Esophagus squamous epithelium (tissue), 5 donors: ENCODE results near the gene FYN. TPM values are rescaled to one million over a fixed set of nuclear protein-coding genes. Genes with fewer than 3 reads are reported as not detected.
"Not testable (repeated sequence)": the region's sequence is repeated elsewhere in the genome, so short reads cannot be mapped to it uniquely, and the experiment has no call there.

Source experiments
- DNase-seq: peaks from one replicate; lab custom pipeline; 2025; lab: John Stamatoyannopoulos, UW
- H3K27ac ChIP-seq, 4 donors: fragments of 200-600 bp; sonication (generic); one replicate each; pipeline ENCODE4 v1.5.1; 2016 to 2019; ENCODE audit warnings: mild to moderate bottlenecking in 1 of 4
- H3K27me3 ChIP-seq, 4 donors: fragments of 200-600 bp; sonication (generic); 1 replicate in 3 of 4; 2 replicates in 1 of 4; pipeline versions ENCODE4 v1.5.1 to v1.6.0; 2017 to 2021; ENCODE audit warnings: antibody characterized with exemption in 1 of 4
- H3K36me3 ChIP-seq, 3 donors: fragments of 200-600 bp; sonication (generic); one replicate each; pipeline ENCODE4 v1.5.1; 2016 to 2019
- H3K4me1 ChIP-seq, 3 donors: fragments of 200-600 bp; sonication (generic); one replicate each; pipeline ENCODE4 v1.5.1; 2017 to 2019
- H3K4me3 ChIP-seq, 4 donors: fragments of 200-600 bp; sonication (generic); 1 replicate in 3 of 4; 2 replicates in 1 of 4; pipeline ENCODE4 v1.5.1; 2016 to 2019; ENCODE audit warnings: mild to moderate bottlenecking in 2 of 4, moderate library complexity in 1 of 4
- H3K9me3 ChIP-seq, 3 donors: fragments of 200-600 bp; sonication (generic); one replicate each; pipeline ENCODE4 v1.5.1; 2016 to 2019
- POLR2A ChIP-seq, 4 donors: fragments of 450-650 bp; IDR thresholded peaks; one replicate each; pipeline ENCODE4 v1.6.1; 2017; ENCODE audit warnings: antibody characterized with exemption in 4 of 4, mild to moderate bottlenecking in 4 of 4, moderate library complexity in 3 of 4
- WGBS, 2 donors: methylation state at CpG; one replicate each; pipeline ENCODE4 v1.1.5; 2018; 5-methylcytosine and 5-hydroxymethylcytosine counted together
- intact Hi-C: fragments of 100-400 bp; cut with DNase I; formaldehyde crosslinking; loops from one replicate; pipeline ENCODE4 v1.15.0; 2022
- total RNA-seq, 4 donors: library from RNA; depleted of rRNA; stranded (reverse); fragments of >200 nt; gene quantifications; one replicate each; pipeline ENCODE4 v1.1.0, GENCODE V29; 2016
- TF ChIP-seq, protein P1 (sequence below), 6 experiments: fragments of 450-650 bp in 4 of 6; fragments of 200-600 bp in 2 of 6; sonication (generic) in 2 of 6; IDR thresholded peaks; one replicate each; pipeline ENCODE4 v1.5.1; 2016 to 2019; ENCODE audit warnings: antibody characterized with exemption in 6 of 6, mild to moderate bottlenecking in 4 of 6, moderate library complexity in 4 of 6
- donor health status: DM: yes; HTN: yes; CAD: no.

Gene FYN
- total RNA-seq, 4 donors from 2014 or later = 11.8 to 54.6 (median 21.4) TPM

DNA sequence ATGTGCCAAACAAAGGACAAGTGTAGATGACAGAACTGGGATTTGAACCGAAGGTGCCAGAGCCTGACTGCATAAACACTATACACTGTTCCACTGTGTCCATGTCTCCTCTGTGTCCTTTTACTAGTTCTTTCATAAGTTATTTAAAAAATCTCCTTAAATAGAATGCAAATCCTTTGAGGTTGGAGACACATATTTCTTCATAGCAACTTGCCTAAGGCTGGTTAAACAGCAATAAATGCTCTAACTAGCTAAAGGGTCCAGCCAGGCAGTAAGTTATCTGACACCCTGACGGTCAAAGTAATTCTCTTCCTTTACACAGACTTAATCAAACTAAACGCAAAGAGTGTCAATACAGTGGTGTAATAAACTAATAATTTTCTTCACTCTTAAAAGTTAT, 191.4 kb downstream of the FYN start:
- H3K4me3 ChIP-seq = no peak overlapping the region
- H3K4me1 ChIP-seq = peaks cover 0 to 51% (median 34%) of the 10 kb centered on the region in 3 donors
- no peak for TF ChIP-seq POLR2A (IDR thresholded peaks at IDR 0.05)
- intact Hi-C loops = no loop called here
- peak overlapping the region in 2 of 4 donors; percentile 83 to 86 for H3K27ac ChIP-seq
- H3K27me3 ChIP-seq = no peaks in the 10 kb centered on the region
- no peak for DNase-seq
- WGBS, 2 donors = 78 to 87% methylated on average over 3 of the region's 3 CpGs
- H3K36me3 ChIP-seq = peaks cover 0 to 4% (median 0%) of the 10 kb centered on the region in 3 donors
- H3K9me3 ChIP-seq = no peaks in the 10 kb centered on the region

DNA sequence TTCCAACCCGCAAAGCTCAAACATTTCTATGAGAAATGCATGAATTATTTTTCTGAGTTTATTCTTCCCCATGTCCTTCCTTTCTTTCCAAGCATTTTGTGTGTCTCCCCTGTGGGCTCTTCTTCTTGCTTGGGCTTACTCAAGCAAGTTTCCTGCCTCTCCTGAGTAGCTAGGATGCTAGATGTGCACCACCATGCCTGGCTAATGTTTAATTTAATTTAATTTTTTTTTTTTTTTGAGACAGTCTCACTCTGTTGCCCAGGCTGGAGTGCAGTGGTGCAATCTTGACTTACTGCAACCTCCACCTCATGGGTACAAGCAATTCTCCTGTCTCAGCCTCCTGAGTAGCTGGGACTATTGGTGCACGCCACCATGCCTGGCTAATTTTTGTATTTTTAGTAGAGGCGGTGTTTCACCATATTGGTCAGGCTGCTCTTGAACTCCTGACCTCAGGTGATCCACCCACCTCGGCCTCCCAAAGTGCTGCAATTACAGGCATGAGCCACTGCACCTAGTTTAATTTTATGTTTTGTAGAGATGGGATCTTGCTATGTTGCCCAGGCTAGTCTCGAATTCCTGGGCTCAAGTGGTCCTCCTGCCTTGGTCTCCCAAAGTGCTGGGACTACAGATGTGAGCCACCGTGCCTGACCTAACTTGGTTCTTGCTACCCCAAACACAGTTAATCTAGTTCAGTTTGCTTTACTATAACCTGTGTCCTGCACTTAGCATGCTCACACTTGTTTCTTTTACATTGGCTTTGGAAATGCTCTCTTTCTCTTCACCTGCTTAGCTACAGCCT, 192.2 kb downstream of the FYN start:
- H3K36me3 ChIP-seq, H3K9me3 ChIP-seq, H3K4me3 ChIP-seq, H3K27me3 ChIP-seq, intact Hi-C loops, DNase-seq: not testable (repeated sequence)
- H3K27ac ChIP-seq = peak overlapping the region in 1 of 4 donors; percentile 86
- H3K4me1 ChIP-seq = peaks cover 0 to 46% (median 32%) of the 10 kb centered on the region in 3 donors
- 85 to 92% methylated on average over 3 to 6 of the region's 6 CpGs for WGBS, 2 donors

DNA sequence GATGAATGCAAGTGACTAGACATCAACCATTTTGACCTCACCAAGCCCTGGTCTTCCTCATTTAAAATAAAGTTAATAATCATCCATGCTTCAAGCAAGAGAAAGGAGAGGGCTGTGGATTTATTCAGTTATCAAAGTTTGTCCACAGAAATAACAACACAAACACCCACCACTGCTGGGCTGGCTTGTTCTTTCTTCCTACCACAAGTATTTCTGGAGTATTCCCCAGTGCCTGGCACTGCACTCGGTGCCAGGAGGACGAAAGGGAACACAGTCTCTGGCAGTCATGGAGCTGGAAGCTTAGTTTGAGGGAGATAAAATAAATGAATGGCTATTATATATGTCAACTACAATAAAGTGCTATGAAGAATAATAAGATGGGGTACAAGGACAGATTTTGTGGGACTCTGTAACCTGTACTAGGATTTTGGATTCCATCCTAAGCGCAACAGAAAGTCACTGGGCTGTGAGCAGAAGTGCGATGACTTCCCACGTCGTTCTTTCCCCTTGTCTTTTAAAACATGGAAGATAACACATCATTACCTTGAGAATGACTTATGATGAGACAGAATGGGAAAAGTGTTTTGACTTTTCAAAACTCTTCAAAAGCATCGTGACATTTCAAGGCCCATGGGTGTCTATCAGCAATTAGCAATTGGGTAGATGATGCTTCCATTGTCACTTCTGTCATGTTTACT, 193.1 kb downstream of the FYN start:
- Histone ChIP-seq H3K4me1 (peaks cover 0 to 46% (median 26%) of the 10 kb centered on the region in 3 donors), H3K27ac (no peak overlapping the region), H3K36me3 (peaks cover 0 to 2% (median 0%) of the 10 kb centered on the region in 3 donors), H3K27me3 (no peaks in the 10 kb centered on the region), H3K4me3 (no peak overlapping the region), H3K9me3 (no peaks in the 10 kb centered on the region)
- no peak for DNase-seq
- 93% methylated on average over 6 to 7 of the region's 7 CpGs for WGBS, 2 donors
- TF ChIP-seq, protein P1, sequence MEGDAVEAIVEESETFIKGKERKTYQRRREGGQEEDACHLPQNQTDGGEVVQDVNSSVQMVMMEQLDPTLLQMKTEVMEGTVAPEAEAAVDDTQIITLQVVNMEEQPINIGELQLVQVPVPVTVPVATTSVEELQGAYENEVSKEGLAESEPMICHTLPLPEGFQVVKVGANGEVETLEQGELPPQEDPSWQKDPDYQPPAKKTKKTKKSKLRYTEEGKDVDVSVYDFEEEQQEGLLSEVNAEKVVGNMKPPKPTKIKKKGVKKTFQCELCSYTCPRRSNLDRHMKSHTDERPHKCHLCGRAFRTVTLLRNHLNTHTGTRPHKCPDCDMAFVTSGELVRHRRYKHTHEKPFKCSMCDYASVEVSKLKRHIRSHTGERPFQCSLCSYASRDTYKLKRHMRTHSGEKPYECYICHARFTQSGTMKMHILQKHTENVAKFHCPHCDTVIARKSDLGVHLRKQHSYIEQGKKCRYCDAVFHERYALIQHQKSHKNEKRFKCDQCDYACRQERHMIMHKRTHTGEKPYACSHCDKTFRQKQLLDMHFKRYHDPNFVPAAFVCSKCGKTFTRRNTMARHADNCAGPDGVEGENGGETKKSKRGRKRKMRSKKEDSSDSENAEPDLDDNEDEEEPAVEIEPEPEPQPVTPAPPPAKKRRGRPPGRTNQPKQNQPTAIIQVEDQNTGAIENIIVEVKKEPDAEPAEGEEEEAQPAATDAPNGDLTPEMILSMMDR (IDR thresholded peaks at IDR 0.05) = no peak
- TF ChIP-seq POLR2A (IDR thresholded peaks at IDR 0.05) = no peak
- intact Hi-C loops = no loop called here

DNA sequence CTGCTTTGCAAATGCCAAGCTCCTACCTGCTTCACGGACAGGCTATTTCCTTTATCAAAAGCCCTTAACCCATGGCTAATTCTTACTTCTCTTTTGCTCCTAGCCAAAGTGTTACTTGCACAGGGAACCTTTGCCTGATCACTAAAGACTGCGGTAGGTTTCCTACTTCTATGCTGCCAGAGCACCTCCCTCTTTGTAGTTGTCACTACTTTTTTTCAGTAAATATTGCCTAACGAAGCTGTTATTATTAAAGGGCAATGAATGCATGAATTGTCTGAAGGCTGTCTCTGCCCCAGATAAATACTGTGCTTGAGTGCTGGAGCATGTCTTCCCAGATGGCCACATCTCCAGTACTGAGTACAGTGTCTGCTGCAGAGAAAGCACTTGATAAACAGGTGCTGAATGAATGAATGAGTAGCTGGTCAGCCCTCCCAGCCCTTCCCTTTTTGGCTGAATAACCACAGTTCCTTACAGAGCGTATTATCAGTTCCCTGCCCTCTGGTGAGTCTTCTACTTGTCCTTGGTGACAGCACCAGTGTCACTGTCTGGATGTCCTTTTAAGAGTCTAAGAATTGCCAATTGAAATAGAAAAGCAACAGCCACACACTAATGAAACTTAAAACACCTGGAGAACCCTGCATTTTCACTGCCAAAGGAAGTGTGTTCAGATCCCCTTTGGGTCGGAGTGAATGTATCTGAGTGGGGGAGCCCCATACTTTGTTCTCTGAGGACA, 194.0 kb downstream of the FYN start:
- Histone ChIP-seq H3K9me3 (no peaks in the 10 kb centered on the region), H3K36me3 (peaks cover 0 to 6% (median 0%) of the 10 kb centered on the region in 3 donors), H3K27me3 (no peaks in the 10 kb centered on the region), H3K4me1 (peaks cover 0 to 41% (median 17%) of the 10 kb centered on the region in 3 donors), H3K4me3 (no peak overlapping the region), H3K27ac (no peak overlapping the region)
- intact Hi-C loops = no loop called here
- TF ChIP-seq, protein P1 (IDR thresholded peaks at IDR 0.05) = no peak
- no peak for TF ChIP-seq POLR2A (IDR thresholded peaks at IDR 0.05)
- 83 to 88% methylated on average over 5 of the region's 5 CpGs for WGBS, 2 donors
- no peak for DNase-seq

DNA sequence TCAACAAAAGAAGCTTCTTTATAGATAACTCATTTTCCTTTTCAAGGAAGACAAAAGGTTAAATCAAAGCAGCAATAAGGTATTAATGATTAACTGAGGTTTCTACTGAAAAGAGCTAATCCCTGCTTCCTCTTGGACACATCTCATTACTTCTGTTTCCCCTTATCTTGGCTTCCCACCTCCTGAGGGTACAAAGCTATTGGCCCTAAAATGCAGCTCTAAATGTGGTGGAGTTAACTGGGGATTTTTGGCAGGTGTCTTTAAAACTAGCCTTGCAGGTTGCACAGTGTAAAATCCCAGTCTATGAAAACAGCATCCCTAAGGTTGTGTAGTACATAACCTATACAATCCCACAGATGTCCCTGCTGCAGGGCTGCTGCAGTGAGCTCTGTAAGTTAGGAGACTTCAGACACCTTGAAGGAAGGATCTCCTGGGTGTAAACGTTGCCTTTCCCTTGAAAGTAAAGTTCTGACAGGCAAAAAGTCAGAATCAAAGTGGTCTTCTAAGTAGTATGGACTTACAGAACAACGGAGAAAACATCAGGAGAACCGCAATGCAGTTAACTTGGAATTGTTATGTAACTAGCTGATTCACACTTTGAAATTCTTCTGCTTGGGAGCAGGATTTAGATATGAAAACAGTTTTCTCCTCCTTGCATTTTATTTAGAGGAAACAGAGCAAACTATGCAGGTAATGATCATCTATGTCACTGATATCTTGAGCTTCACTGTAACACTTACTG, 195.8 kb downstream of the FYN start:
- no peak for DNase-seq
- WGBS, 2 donors = 53% methylated on average over 3 of the region's 3 CpGs
- intact Hi-C loops = no loop called here
- Histone ChIP-seq H3K9me3 (no peaks in the 10 kb centered on the region), H3K4me1 (peaks cover 0 to 23% (median 3%) of the 10 kb centered on the region in 3 donors), H3K27ac (no peak overlapping the region), H3K36me3 (peaks cover 0 to 23% (median 0%) of the 10 kb centered on the region in 3 donors), H3K27me3 (no peaks in the 10 kb centered on the region), H3K4me3 (no peak overlapping the region)
- TF ChIP-seq POLR2A (IDR thresholded peaks at IDR 0.05) = no peak
- TF ChIP-seq, protein P1 (IDR thresholded peaks at IDR 0.05) = no peak
